Measurements from ENCODE around the gene MRLN. TPM values are rescaled to one million over a fixed set of nuclear protein-coding genes. Genes with fewer than 3 reads are reported as not detected.

Gene MRLN
- total RNA-seq (not detected), polyA plus RNA-seq (not detected)
- long read RNA-seq, donor 1: 0 reads
- long read RNA-seq, donor 2: 0 reads
- long read RNA-seq, donor 3: 0 reads

DNA sequence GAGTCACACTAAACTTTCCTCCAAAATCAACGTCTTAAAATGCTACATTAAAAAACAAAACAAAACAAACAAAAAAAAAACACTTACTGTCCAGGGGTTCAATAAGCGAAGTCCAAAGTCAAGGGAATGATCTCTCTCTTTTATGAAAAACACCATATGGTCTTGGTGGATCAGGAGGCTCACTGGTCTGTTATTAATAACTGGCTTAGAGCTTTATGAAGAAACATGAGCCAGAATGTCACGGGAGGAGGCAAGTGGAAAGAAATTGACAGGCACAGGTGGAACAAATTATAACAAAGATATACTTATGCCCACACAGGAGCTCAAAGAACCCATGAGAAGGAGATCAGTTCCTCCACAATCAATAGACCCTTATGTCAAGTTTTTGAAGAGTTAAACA lies at the start of gene MRLN:
MRLN (minus strand) TSS at position 189 of the 400 bp plus-strand sequence.
- intact Hi-C loops (cut with DNase I): no loop called here
- Histone ChIP-seq H3K9me3 (no peaks in the 10 kb centered on the region), H3K4me3 (no peak within 1 kb of the TSS), H3K27me3 (no peaks in the 10 kb centered on the region), H3K4me1 (no peaks in the 10 kb centered on the region), H3K27ac (no peak within 1 kb of the TSS), H3K36me3 (no peaks in the 10 kb centered on the region)
- DNase-seq: no peak
- TF ChIP-seq, protein P1, sequence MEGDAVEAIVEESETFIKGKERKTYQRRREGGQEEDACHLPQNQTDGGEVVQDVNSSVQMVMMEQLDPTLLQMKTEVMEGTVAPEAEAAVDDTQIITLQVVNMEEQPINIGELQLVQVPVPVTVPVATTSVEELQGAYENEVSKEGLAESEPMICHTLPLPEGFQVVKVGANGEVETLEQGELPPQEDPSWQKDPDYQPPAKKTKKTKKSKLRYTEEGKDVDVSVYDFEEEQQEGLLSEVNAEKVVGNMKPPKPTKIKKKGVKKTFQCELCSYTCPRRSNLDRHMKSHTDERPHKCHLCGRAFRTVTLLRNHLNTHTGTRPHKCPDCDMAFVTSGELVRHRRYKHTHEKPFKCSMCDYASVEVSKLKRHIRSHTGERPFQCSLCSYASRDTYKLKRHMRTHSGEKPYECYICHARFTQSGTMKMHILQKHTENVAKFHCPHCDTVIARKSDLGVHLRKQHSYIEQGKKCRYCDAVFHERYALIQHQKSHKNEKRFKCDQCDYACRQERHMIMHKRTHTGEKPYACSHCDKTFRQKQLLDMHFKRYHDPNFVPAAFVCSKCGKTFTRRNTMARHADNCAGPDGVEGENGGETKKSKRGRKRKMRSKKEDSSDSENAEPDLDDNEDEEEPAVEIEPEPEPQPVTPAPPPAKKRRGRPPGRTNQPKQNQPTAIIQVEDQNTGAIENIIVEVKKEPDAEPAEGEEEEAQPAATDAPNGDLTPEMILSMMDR (IDR thresholded peaks at IDR 0.05): no peak
- no peak for ATAC-seq
- 57 to 72% methylated on average over 3 of the region's 3 CpGs for WGBS, 2 donors

DNA sequence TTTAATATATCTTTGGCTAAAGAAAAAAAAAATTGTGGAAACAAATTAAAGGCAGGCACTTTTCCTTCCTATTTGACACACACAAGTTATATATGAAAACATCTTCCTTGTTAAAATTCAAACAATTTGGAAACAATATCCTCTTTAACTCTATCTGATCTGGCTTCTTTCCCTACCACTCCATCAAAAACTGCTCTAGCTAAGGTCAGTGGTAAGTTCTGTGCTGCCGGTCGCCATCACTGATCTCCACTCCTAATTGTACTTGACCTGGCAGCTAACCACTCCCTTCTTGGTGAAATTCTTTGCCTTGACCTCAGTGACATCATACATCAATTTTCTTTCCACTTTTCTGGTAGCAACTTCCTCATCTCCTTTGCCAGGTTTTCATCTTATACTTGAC lies 47.9 kb upstream of the MRLN start:
- no peak for DNase-seq
- H3K27ac ChIP-seq: no peak overlapping the region
- H3K36me3 ChIP-seq: peaks cover 0 to 90% (median 39%) of the 10 kb centered on the region in 9 donors
- H3K27me3 ChIP-seq: no peaks in the 10 kb centered on the region
- TF ChIP-seq, protein P1 (IDR thresholded peaks at IDR 0.05): no peak
- ATAC-seq: no peak
- H3K9me3 ChIP-seq: no peaks in the 10 kb centered on the region
- no peak overlapping the region for H3K4me3 ChIP-seq
- 92 to 93% methylated on average over 2 of the region's 2 CpGs for WGBS, 2 donors
- intact Hi-C loops (cut with DNase I): loop anchor here in 1 of 10 donors (10.0 kb wide), 1 partner anchor 176 kb away; no protein-coding TSS in a partner anchor
- H3K4me1 ChIP-seq: no peaks in the 10 kb centered on the region

DNA sequence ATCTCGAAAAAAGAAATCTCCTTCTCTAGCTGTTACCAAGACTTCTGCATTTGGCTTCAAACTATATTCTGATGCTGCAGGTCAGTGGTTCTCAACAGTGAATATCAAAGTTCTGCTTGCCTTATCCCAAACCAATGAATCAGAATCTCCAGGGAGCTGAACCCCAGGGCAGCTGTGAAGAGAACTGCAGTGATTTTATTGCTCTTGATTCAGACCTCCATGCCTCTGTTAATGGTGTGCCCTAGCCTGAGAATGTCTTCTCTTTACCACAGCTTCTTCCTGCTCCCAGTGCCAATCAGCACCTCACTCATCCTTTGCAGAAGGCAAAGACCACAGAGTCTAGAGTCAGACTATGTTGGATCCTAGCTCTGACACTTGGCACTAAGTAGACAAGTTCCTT lies 46.2 kb upstream of the MRLN start:
- no peak overlapping the region for H3K4me3 ChIP-seq
- intact Hi-C loops (cut with DNase I): no loop called here
- no peaks in the 10 kb centered on the region for H3K27me3 ChIP-seq
- 91 to 92% methylated on average over 1 of the region's 1 CpG for WGBS, 2 donors
- DNase-seq: no peak
- no peaks in the 10 kb centered on the region for H3K4me1 ChIP-seq
- peaks cover 0 to 88% (median 23%) of the 10 kb centered on the region in 9 donors for H3K36me3 ChIP-seq
- H3K27ac ChIP-seq: no peak overlapping the region
- TF ChIP-seq, protein P1 (IDR thresholded peaks at IDR 0.05): no peak
- no peaks in the 10 kb centered on the region for H3K9me3 ChIP-seq
- no peak for ATAC-seq

DNA sequence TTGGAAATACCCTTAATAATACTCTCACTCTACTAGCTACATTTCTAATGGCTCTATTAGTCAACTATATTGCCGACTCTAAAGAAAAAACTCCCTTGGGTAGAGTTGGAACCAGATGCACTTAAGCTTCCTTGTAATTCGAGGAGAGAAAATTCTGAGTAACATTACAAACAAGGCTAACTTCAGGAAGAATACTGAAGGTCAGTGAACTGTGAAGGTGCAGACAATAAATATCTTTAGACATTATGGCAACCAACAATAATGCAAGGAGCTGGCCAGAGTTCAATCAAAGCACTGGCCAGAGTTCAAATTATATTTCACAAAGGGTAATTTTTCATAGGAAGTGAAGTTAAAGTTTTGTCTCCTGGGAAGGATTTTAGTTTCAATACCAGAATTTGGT lies 40.7 kb upstream of the MRLN start:
- ATAC-seq: no peak
- intact Hi-C loops (cut with DNase I): no loop called here
- no peaks in the 10 kb centered on the region for H3K9me3 ChIP-seq
- H3K4me1 ChIP-seq: peaks cover 0 to 17% (median 0%) of the 10 kb centered on the region in 9 donors
- H3K27ac ChIP-seq: no peak overlapping the region
- no peaks in the 10 kb centered on the region for H3K27me3 ChIP-seq
- WGBS, 2 donors: 40 to 56% methylated on average over 2 of the region's 2 CpGs
- peaks cover 0 to 82% (median 20%) of the 10 kb centered on the region in 9 donors for H3K36me3 ChIP-seq
- TF ChIP-seq, protein P1 (IDR thresholded peaks at IDR 0.05): no peak
- DNase-seq: no peak
- H3K4me3 ChIP-seq: no peak overlapping the region
